Retina (tissue), 1 donor: ENCODE results near the gene OXT.

Source experiments
- DNase-seq: peaks from one replicate; pipeline ENCODE4 v3.0.0-alpha.2; 2016

The OXT gene

DNA sequence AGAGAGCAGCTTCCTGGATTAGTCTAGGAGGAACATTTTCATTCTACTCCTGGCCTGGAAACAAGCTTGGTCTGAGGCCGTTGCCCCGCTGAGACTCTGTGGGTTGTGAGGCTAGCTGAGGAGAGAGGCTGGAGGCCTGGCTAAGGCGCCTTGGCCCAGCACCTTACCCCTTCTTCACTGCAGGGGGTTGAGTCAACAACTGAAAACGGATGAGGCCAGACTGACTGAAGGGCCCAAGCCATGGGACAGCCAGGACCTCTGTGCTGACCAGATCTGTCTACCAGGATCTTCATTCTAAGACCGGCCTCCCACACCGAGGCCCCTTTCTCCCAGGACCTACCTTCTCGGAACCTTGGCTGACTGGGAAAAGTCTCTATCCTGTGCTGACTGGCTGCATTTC lies 16.6 kb downstream of the OXT start:
- DNase-seq = no peak

DNA sequence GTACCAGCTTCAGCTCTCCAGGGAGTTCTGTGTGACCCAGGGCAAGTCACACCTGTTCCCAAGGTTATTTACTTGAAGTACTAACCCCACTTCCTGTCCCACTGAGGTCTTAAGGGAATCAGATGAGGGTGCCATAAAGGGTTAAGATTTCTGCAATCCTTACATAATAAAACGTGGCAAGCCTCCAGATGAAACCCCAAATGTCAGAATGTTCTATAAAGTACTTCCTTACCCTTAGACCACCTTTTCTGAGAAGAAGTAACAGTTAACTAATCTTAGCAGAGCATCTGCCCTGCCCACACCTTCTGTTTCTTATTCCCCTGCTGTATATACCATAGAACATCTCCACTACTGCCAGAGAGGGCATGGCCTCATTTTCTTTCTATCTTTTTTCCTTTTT lies 19.1 kb downstream of the OXT start:
- DNase-seq = no peak

GRCh38 chr20:3092611-3093379 lies 21.4 kb downstream of the OXT start:
- DNase-seq = peak; percentile 74

DNA sequence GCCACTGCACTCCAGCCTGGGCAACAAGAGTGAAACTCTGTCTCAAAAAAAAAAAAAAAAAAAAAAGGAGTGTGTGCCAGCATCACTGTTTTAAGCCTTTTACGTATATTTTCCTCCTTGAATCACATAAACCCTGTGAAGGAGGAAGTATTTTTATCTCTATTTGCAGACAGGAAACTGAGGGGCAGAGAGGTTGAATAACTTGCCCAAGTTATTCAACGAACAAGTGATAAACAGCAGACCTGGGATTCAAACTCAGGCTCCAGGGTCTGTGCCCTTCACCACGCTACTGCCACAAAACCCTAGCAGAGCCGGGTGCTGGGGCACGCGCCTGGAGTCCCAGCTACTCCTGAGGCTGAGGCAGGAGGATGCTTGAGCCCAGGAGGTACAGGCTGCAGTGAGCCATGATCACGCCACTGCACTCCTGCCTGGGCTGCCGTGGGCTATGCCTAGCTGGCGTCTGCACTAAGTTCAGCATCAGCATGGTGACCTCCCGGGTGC lies 22.5 kb downstream of the OXT start:
- DNase-seq = no peak

- DNase-seq = no peak
Measured at GRCh38 chr20:3094848-3095629, 23.6 kb downstream of the OXT start.

DNA sequence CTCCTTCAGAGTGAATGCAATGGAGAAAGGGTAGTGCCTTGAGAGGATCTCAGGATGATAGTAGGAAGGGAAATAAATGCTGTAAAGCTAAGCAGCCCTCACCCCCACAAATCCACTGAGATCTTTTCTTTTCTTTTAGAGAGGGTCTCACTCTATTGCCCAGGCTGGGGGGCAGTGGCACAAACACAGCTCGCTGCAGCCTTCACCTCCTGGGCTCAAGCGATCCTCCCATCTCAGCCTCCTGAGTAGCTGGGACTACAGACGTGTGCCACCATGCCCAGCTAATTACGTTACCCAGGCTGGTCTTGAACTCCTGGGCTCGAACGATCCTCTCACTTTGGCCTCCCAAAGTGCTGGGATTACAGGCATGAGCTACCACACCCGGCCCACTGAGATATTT lies 29.1 kb downstream of the OXT start:
- DNase-seq = no peak

GRCh38 chr20:3101251-3101650 lies 29.8 kb downstream of the OXT start:
- no peak for DNase-seq

GRCh38 chr20:3101737-3102574 lies 30.5 kb downstream of the OXT start:
- DNase-seq = no peak

- no peak for DNase-seq
Measured at GRCh38 chr20:3102575-3103368, 31.4 kb downstream of the OXT start.

DNA sequence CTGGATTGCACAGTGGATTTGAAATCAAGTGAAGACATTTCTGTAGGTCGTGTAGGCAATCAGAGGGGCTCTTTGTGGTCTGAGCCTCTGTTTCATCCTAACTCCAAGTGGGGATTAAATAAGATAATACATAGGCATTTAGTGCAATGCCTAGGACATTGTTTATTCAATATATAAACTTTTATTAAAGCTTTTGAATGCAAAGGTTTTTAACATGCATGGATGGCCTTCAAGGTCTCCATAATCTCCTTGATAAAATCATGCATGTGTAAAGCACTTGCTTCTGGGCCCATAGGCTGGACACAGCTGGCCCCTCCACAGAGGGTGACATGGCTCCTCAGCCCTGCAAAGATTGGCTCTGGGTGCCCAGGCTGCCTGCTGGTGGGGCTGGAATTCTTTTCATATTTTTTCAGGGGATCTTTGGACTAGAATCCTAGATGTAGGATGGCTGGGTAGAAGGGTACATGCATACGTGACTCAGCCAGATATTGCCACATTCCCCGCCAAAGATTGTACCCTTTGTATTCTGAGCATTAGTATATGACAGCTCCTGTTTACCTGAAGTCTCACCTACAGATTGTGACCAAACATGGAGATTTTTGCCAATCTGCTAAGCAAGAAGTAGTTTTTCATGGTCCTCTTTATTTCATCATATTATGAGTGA lies 32.1 kb downstream of the OXT start:
- no peak for DNase-seq

DNA sequence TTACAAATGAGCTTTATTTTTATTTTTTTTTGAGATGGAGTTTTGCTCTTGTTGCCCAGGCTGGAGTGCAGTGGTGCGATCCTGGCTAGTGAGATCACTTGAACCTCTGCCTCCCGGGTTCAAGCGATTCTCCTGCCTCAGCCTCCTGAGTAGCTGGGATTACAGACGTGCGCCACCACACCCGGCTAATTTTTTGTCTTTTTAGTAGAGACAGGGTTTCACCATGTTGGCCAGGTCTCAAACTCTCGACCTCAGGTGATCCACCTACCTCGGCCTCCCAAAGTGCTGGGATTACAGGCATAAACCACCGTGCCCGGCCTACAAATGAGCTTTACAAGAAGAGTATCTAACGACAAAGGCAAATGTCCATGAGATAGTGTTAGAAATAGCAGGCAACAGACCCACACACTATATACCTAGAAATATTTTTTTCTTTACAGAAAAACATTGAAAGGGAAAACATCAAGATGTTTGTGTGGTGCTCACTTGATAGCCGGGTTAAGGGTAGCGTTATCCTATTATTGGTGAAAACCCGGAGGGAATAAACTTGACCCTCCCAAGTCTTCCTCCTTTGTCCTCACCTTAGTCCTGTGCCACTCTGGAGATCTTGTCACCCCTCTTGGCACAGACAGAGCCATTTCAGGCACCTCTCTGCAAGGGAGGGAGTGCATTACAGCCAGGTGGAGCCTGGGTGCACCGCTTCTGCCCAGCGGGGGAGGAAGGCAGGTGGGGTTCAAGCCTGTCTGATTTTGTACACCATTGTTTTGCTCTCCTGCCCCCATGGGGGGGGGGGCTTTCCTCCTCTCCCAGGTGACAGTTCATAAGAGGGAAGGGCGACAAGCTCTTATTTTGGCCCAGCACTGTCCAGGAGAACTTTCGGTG lies 34.1 kb downstream of the OXT start:
- DNase-seq = no peak

DNA sequence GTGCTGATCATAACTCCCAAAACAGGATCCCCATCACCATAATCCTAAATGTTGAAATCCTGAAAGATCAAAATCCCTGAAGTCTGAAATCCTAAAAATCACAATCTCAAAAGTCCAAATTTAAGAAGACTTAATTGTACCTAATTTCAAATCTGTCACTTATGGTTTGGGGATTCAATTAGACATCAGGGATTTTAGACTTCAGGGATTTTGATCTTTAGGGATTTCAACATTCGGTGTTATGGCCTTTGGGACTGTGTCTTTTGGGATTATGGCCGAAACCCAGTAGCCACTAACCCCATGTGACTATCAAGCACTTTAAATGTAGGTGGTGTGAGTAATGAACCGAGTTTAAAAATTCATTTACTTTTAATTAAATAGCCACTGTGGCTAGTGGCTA lies 34.8 kb downstream of the OXT start:
- no peak for DNase-seq

GRCh38 chr20:3106658-3107463 lies 35.4 kb downstream of the OXT start:
- DNase-seq = peak; percentile 48

- no peak for DNase-seq
Measured at GRCh38 chr20:3107464-3108025, 36.1 kb downstream of the OXT start.

DNA sequence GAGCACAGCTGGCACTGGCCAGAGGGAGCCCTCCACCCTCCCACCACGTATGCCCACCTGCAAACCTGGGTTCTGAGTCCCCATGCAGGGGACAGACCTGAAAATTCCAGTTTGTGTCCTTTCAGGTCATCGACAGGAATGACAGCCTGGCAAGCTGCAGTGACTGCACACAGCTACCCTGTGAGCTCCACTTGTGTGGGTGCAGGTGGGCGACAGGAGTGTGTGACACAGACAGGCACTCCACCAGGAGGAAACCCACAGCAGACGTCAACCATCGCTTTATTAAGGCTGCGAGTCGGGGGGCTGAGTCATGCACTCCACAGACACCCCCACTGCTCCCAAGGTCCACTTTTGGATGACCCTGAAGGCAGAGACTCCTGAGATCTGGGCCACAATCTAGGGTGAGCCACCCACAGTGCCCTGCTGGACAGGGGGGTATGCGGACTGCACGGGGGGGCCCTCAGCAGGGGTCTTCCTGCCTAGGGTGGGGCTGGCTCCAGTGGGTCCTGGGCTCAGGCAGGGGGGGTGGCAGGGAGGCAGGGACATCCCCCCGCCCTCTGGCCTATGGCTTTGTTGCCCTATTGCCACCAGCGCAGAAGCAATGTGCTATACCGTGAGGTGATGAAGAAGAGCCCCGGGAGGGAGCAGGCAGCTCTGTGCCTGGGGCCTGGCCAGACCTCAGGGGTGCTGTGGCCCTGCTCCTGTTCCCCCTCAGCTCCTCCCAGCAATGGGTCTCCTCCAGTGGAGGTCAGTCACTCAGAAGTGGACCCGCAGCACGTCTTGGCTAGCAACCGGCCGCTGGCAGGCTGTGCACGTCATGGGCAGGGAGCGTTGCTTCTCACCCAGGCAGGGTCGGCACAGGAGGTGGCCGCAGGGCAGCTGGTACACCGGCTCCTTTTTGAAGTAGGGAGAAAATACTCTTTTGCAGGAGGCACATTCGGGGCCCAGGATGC lies 38.2 kb downstream of the OXT start:
- DNase-seq = no peak

DNA sequence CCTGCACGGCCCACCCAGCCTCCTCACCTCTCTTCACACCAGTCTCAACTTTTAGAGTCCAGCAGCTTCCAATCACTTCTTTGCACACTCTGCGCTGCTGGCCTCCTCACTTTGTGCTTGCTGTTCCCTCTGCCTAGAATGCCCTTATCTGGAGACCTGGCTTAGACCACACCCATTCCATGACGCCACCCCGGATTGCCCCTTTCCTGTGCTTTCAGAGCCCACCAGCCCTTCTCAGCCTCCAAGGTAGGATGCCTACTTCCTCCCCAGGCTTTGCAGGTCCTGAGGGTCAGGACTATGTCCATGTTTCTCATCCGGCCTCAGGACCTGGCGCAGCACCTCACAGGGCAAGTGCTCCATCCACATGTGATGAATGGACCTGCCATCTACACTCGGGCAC lies 40.1 kb downstream of the OXT start:
- no peak for DNase-seq

DNA sequence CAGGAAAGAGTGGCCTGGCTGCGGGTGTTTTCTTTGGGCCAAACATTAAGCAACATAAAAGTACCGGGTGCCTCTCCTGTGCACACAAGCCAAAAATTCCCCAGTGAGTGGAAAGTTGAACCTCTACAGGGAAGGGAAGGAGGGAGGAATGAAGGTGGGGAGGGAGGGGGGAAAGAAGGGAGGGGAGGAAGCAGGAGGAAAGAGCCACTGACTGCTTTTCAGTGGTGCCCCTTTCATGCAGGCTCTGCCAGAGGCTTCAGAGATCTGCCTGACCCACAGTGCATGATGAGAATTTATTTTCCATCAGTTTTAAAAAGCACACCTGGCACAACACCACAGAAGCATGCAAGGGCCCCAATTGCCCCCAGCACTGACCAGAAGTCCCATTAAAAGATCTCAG lies 40.6 kb downstream of the OXT start:
- DNase-seq = no peak
